IPS DF 4.7 (cell line): ENCODE measurements around the gene ZNF561.
A peak's percentile ranks its signal among the peaks of the same experiment; 100 is the strongest.
"Not testable (repeated sequence)": the region's sequence is repeated elsewhere in the genome, so short reads cannot be mapped to it uniquely, and the experiment has no call there.

ENCODE experiments used
- DNase-seq: peaks from one replicate; pipeline ENCODE4 v3.0.0-alpha.2; 2013; ENCODE audit warnings: low spot score; ENCODE audit errors: extremely low read depth

ZNF561 gene

DNA sequence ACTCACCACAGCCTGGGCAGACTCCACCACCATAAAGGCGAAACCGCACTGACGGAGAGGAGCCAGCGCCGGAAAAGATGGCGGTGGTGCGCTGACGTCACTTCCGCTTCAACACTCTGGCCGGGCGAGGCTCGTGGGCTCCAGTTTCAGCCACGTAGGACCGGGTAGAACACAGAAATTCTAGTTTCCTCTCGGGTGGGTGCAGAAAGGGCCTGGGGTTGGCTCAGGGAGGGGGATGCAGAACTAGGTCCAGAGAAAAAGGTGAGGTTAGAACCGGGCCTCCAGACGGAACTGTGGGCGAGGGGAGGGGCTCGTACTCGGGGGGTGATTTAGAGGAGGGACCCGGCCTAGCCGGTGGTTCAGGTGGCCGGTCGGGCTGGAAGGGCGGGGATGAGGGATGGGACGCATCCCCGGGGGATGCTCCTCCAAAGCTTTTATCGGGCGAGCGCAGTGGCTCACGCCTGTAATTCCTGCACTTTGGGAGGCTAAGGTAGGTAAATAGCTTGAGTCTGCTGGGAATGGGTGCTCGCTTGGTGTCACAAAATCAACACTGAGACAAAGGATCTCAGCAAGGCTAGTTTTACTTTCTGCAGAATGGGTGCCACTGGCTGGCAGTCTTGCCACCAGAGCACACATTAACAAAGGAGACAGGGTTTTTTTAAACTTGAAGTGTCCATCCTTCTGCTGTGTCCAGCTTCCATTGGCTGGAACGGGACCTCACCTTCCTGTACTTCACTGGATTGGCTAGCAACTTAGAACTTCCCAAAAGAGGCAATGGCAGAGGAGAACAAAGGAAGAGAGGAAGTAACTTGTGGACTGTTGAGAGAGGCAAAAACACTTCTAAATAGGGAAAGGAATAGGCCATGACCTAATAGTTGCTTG lies at the start of gene ZNF561:
TSS of gene ZNF561 (minus strand) at position 77 of the 882 bp plus-strand sequence. CDS start 1,776 bp downstream, outside the sequence.
- DNase-seq, result peak; percentile 64

DNA sequence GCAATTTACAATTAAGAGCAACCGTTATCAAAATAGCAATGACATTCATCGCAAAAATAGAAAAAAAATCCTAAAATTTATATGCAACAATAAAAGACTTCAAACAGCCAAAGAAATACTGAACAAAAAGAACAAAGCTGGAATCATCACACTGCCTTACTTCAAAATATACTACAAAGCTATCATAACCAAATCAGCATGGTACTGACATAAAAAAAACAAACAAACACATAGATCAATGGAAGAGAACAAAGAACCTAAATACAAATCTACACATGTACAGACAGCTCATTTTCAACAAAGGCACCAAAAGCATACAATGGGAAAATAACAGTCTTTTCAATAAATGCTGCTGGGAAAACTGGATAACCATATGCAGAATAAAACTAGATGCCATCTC lies 47.5 kb upstream of the ZNF561 start:
- no peak for DNase-seq

DNA sequence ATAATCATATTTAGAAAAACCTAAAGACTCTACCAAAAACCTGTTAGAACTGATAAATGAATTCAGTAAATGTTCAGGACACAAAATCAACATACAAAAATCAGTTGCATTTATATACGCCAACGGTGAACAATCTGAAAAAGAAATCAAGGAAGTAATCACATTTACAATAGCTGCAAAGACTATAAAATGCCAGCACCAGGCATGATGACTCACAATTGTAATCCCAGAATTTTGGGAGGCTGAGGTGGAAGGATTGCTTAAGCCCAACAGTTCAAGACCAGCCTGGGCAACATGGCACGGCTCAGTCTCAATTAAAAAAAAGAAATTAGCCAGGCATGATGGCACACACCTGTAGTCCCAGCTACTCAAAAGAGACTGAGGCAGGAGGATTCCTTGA lies 46.9 kb upstream of the ZNF561 start:
- DNase-seq, result no peak

DNA sequence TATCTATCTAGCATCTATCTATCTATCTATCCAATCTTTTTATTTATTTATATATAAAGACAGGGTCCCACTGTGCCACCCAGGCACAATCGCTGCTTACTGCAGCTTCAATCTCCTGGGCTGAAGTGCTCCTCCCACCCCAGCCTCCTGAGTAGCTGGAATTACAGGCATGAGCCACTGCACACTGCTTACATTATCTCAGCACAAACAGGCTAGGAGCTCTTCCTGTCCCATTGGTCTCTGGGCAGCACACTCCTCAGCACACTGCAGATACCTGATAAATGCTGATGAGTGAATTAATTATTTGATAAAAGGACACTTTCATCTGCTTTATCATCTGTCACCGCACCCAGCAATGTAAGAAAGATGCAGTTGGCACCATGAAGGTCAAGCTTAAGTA lies 37.7 kb upstream of the ZNF561 start:
- DNase-seq, result no peak

DNA sequence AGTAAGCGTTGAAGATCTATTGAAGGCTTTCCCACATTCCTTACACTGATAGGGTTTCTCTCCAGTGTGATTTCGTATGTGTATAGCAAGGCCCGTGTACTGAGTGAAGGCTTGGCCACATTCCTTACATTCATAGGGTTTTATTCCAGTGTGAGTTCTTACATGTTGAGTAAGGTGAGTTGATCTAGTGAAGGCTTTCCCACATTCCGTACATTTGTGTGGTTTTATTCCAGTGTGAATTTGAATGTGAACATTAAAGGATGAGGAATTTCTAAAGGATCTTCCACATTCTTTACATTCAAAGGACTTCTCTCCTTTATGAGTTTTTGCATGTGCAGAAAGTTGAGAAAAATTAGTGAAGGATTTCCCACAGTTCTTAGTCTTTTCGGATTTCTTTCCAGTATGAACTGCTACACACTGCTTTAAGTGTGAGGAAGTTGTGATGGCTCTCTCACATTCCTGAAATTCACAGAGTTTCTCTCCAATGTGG lies 32.1 kb upstream of the ZNF561 start:
- DNase-seq, result not testable (repeated sequence)

DNA sequence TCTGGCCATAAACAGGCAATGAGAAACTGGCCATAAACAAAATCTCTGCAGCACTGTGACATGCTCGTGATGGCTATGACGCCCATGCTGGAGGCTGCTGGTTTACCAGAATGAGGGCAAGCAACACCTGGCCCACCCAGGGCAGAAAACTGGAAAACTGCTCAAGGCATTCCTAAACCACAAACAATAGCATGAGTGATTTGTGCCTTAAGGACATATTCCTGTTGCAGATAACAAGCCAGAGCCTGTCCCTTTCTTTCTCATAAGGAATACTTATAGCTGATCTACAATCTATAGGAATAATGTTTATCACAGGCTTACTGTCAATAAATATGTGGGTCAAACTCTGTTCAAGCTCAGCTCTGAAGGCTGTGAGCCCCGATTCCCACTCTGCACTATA lies 30.4 kb upstream of the ZNF561 start:
- DNase-seq, result not testable (repeated sequence)

DNA sequence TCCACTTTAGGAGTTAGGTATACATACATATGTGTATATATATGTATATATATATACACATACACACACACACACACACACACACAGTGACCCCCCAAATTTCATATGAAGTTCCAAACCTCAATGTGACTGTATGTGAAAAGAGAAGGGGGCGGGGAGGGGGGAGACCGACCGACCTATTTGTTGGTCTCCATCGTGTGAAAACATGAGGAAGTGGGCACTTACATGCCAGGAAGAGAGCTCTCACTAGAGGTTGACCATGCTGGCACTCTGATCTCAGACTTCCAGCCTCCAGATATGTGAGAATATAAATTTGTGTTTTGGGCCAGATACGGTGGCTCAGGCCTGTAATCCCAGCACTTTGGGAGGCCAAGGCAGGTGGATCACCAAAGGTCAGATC lies 29.3 kb upstream of the ZNF561 start:
- DNase-seq, result no peak

DNA sequence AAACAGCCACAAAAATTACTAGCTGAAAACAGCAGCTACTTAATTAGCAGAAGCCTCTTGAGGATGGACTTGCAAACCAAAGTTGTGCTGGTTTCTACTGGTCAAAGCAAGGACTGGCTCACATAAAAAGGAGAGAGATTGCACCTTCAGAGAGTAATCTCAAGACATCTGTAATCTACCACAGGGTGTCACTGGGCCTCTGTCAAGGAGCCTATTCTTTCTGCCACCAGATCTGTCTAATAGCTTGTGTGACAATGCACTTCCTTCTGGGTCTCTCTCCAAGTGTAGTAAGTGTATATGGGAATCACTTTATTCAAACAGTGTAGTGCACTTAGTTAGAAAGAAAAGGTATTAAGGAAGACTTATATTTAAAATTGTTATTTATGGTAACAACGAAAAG lies 24.4 kb upstream of the ZNF561 start:
- no peak for DNase-seq

DNA sequence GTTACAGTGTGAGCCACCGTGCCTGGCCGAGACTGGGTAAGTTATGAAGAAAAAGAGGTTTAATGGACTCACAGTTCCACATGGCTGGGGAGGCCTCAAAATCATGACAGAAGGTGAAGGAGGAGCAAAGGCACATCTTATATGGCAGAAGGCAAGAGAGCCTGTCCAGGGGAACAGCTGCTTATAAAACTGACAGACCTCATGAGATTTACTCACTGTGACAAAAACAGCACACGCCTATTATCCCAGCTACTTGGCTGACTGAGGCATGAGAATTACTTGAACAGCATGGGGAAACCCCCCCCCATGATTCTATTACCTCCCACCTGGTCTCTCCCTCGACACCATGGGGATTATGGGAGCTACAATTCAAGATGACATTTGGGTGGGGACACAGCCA lies 23.4 kb upstream of the ZNF561 start:
- no peak for DNase-seq

DNA sequence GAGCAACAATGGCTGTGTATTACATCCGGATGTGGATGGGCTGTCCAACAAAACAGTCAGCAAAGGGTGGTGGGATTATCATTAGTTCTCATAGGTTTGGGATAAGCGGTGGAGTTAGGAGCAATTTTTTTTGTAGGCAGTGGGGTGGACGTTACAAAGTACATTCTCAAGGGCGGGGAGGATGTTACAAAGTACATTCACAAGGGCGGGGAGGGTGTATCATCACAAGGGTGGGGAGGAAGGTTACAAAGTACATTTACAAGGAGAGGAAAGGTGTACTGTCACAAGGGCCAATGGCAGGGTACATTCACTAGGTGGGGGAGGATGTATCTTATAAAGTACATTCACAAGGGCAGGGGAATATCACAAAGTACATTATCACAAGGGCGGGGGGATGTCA lies 20.8 kb upstream of the ZNF561 start:
- DNase-seq, result no peak

DNA sequence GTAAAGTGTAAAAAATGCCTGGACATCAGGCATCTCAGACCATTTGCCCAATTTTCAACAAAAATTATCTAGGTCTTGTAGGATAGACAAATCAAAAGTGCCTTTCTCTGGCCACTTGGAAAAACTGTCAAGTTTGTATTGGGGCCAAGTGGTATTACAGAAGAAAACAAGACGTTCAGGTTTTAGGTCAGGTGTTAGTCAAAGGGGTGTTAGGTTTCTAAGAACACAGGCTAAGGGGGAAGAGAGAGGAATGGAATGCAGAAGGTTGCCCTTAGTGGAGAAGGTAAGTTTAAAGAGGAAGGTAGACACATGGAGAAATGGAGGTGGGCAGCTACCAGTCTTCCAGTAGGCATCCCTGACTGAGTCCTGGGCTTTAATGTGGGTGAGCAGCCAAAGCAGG lies 19.9 kb upstream of the ZNF561 start:
- DNase-seq, result no peak

DNA sequence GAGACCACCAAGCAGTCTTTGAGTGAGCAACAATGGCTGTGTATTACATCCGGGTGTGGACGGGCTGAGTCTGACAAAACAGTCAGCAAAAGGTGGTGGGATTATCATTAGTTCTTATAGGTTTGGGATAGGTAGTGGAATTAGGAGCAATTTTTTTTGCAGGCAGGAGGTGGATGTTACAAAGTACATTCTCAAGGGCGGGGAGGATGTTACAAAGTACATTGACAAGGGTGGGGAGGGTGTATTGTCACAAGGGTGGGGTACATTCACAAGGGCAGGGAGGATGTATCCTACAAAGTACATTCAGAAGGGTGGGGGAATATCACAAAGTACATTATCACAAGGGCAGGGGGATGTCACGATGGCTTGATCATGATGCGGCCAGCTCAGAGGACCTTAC lies 15.0 kb upstream of the ZNF561 start:
- no peak for DNase-seq

DNA sequence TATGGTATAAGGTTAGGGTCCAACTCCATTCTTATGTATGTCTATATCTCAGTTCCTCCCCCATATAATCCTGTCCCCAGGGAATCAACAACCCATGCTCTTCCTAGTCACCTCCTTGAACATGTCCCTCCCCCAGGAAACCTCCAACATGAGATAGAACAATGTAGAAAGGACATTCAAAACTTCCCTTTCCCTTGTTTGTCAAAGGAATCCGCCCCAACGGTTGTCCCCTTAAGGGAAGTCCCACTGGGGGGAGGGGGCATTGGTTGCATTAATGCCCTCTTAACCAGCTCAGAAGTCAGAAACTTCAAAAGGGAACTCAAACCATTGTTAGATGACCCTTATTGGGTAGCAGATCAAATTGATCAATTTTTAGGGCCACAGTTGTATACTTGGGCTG lies 6.8 kb upstream of the ZNF561 start:
- DNase-seq, result no peak

DNA sequence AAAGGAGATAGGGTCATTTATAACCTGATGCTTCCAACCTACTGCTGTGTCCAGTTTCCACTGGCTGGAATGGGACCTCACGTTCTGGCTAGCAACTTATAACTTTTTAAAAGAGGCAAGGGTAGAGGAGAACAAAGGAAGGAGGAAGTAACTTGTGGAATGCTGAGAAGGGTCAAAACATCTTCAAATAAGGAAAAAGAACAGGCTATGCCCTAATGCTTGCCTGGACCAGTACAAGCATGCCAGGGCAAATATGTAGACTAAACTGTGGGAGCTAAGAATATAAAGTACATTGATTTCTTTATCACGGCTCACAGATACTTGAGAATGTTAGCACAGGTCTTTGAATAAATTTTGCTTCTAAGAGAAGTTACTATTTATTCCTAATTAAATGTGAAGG lies 1.5 kb upstream of the ZNF561 start:
- no peak for DNase-seq

DNA sequence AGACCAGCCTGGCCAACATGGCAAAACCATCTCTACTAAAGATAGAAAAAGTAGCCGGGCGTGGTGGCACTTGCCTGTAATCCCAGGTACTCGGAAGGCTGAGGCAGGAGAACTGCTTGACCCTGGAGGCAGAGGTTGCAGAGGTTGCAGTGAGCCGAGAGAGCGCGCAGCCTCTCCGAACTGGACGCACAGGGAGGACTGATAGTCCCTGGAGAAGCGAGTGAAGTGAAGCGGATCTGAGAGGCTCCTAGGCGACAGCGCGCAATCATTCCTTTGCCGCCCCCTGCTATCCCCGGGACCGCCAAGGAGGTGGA lies 233 bp downstream of the ZNF561 start:
- DNase-seq, result no peak

DNA sequence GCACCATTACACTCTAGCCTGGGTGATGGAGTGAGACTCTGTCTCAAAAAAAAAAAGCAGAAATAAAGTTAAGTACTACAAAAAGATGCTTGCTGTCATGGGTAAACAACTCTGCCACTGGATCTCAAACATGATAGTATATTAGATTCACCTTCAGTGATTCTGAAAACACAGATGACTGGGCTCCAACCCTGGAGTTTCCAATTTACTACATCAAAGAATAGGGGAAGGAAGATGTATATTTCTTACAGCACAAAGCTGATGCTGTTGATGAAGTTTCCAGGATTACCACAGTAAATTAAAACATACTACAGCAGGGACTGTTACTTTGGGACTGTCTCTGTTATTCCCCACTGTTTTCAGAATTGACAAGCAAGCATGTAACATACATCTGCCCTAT lies 5.2 kb downstream of the ZNF561 start:
- DNase-seq, result no peak

DNA sequence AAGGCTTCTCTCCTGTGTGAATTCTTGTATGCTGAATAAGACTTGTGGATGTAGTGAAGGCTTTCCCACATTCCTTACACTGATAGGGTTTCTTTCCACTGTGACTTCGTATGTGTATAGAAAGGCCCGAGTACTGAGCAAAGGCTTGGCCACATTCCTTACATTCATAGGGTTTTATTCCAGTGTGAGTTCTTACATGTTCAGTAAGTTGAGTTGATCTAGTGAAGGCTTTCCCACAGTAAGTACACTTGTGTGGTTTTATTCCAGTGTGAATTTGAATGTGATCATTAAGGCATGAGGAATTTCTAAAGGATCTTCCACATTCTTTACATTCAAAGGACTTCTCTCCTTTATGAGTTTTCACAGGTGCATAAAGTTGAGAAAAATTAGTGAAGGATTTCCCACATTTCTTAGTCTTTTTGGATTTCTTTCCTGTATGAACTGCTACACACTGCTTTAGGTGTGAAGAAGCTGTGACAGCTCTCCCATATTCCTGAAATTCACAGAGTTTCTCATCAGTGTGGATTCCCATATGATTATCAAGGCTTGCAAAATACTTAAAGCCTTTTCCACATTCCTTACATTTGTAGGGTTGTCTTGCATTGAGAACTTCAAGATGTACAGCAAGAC lies 10.4 kb downstream of the ZNF561 start:
- no peak for DNase-seq

DNA sequence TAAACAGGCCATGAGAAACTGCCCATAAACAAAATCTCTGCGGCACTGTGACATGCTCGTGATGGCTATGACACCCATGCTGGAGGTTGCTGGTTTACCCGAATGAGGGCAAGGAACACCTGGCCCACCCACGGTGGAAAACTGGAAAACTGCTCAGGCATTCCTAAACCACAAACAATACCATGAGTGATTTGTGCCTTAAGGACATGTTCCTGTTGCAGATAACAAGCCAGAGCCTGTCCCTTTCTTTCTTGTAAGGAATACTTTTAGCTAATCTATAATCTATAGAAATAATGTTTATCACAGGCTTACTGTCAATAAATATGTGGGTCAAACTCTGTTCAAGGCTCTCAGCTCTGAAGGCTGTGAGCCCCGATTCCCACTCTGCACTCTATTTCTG lies 12.1 kb downstream of the ZNF561 start:
- DNase-seq, result no peak

DNA sequence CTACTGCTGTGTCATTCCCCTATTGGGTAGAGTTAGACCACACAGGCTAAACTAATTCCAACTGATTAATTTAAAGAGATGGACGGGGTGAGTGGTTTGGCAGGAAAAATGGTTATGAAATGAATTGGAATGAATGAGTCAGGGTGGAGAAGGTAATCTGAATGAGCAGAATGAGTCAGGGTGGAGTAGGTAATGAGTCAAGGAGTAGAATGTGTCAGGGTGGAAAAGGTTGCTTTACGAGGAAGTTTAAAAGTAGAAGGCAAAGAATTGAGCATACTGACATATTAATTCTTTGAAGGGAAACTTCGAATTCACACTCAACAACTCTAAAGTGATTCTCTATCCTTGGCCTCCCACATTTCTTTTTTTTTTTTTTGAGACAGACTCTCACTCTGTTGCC lies 24.0 kb downstream of the ZNF561 start:
- no peak for DNase-seq

DNA sequence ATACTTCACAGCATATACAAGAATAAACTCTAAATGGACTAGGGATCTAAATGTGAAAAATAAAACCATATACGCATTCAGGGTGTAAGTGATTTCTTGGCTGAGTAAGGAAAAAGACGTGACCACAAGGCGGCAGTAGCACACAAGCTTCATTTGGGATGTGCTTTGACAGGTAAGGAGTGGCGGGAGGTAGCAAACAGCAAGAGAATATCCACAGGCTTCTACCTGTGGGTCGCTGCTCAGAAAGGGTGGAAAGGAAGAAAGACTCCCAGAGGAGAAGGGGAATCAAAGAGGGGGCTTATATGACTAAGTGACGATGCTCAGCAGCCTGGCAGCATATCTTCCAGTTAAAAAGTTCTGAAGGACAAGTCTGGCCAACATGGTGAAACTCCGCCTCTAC lies 34.3 kb downstream of the ZNF561 start:
- DNase-seq, result no peak

DNA sequence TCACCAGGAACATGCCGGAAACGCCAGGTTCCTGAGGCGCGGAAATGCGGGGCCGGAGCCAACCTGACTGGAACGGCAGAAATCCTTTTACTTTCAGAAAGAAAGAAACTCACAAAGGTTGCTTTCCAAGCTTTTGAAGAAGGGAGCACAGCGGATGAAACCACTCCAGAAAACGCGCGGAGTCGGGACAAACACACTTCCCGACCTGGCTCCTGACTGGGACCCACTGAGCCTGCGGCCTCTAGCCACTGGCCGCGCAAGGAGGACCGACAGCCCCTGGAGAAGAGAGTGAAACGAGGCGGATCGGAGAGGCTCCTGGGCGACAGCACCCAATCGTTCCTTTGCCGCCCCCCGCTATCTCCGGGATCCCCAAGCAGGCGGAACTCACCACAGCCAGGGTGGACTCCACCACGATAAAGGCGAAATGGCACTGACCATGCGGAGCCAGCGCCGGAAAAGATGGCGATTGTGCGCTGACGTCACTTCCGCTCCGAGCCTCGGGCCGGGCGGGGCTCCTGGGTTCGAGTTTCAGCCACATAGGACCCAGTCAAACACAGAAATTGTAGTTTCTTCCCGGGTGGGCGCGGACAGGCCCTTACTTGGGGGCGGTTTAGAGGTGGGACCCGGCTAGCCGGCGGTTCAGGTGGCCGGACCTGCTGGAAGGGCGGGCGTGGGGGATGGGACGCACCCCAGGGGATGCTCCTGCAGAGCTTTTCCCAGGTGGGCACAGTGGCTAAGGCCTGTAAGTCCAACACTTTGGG lies 36.8 kb downstream of the ZNF561 start, which contains the start of gene ZNF121:
TSS of gene ZNF121 (minus strand) at position 432 of the 761 bp plus-strand sequence. CDS start 16,407 bp downstream, outside the sequence.
- peak; percentile 78 for DNase-seq

DNA sequence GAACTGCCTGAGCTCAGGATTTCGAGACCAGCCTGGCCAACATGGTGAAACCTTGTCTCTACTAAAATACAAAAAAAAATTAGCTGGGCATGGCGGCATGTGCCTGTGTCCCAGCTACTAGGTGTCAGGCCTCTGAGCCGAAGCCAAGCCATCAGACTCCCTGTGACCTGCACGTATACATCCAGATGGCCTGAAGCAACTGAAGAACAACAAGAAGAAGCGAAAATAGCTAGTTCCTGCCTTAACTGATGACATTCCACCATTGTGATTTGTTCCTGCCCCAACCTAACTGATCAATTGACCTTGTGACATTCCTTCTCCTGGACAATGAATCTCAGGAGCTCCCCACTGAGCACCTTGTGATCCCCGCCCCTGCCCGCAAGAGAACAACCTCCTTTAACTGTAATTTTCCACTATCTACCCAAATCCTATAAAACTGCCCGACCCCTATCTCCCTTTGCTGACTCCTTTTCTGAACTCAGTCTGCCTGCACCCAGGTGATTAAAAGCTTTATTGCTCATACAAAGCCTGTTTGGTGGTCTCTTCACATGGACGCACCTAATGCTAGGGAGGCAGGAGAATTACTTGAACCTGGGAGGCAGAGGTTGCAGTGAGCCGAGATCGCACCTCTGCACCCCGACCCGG lies 38.8 kb downstream of the ZNF561 start:
- not testable (repeated sequence) for DNase-seq
